ENCODE results near the gene FNBP1L.
"Not testable (repeated sequence)": the region's sequence is repeated elsewhere in the genome, so short reads cannot be mapped to it uniquely, and the experiment has no call there.

Gene FNBP1L

DNA sequence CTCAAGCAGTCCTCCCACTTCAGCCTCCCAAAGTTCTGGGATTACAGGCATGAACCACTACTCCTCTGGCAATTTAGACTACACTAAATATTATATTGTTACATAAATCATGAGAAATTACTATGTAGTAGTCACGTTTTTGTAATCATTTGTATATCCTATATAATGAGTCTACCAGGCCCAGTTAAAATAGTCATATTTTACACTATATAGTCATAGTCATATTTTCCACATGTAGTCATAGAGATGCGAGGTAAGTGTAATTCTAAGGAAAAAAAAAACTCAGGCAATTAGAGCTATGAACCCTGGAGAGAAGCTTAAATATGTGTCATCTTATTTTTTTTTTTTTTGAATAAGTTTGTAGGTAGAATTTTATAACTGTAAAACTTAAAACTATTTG is 90.0 kb downstream of the FNBP1L start:
- no peak for DNase-seq

DNA sequence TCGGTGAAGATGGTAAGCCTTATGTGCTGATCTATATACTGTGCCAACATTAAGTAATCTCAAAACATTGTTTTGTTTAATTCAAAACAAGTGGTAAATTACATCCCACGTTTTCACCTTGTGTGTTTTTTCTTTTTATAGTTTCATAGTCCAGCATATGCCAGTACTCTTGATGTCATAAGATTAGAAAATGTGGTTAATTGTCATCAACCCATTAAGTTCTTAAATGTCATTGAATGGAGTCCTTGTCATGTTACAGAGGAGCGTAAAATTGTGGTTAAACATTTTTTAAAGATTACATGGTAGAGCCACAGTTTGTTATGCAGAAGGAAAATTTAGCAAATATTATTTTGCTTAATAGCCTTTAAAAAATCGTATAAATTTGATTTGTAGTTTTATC is 93.1 kb downstream of the FNBP1L start:
- DNase-seq, result no peak

DNA sequence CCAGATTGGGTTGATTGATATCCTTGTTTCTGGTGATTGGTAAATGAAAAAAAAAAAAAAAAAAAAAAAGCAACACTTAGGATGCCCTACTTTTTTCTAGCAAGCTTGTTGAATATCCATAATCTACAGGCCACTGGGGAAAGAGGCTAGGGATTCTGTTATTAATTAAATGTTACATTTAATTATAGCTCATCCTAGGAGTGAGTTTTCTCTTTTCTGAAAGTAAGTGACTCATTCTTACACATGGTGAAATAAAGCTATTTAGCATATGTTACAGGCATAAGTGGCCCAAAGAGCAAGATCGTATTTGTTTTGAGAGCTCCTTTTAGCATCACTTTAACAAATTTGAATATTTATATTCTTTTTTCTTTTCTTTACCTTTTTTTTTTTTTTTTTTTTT is 94.5 kb downstream of the FNBP1L start:
- no peak for DNase-seq

DNA sequence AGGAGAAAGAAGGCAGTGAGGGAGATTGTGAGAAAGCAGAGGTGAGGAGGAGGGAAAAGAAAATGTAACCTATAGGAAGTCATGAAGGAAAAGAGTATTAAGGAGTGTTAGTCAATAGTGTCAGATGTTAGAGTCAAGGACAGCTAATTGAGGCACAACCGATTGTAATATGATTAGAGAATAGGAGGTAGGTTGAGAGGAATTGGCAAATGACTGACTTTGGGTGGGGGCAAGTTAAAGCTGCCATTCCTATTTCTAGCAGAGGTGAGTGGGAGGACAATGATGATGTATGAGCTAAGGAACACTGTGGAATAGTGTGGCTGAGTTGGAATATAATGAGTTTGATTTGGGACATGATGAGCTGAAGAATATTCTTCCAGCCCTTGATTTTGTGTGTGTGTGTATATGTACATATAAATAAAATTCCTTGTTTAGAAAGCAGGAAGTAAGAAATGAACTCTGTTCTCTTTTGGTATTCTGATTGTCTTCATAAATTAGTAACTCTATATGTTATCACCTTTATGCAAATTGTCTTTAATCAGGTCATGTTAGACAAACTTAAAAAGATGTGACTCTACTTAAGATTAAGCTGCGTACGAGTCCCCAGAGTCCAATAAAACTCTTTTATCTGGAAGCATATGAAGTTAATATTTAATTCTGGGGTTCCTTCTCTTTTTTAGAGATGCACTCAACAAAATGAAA is 98.4 kb downstream of the FNBP1L start:
- DNase-seq, result no peak

DNA sequence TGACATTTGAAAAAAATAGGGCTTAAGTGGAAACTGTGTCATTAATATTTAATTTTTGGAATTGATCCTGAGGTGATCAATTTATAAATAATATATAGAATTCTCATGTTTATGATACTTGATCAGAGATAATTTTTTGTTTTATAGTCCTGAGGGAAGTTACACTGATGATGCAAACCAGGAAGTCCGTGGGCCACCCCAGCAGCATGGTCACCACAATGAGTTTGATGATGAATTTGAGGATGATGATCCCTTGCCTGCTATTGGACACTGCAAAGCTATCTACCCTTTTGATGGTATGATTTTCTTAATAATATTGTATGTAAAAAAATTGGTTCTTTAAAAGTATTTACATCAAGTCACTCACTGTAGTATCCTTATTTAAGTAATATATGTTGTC is 101.2 kb downstream of the FNBP1L start:
- DNase-seq, result no peak

DNA sequence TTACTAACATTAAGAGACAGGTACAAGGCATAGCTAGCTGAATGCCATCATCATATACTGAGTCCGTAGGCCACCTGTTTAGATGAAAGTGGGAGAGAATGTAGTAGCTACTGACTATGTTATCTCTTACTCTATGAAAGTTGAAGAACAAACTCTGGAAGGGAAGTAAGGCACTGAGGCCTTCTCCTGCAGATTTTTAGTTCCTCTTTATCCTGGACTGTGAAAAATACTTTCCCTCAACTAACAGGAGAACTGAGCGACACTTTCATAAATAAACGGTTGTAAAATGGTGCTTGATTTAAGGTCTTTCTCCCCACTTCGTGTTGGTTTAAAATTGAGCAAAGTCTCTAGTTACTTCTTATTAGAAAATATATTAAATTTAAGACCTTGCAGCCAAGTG is 101.9 kb downstream of the FNBP1L start:
- no peak for DNase-seq

DNA sequence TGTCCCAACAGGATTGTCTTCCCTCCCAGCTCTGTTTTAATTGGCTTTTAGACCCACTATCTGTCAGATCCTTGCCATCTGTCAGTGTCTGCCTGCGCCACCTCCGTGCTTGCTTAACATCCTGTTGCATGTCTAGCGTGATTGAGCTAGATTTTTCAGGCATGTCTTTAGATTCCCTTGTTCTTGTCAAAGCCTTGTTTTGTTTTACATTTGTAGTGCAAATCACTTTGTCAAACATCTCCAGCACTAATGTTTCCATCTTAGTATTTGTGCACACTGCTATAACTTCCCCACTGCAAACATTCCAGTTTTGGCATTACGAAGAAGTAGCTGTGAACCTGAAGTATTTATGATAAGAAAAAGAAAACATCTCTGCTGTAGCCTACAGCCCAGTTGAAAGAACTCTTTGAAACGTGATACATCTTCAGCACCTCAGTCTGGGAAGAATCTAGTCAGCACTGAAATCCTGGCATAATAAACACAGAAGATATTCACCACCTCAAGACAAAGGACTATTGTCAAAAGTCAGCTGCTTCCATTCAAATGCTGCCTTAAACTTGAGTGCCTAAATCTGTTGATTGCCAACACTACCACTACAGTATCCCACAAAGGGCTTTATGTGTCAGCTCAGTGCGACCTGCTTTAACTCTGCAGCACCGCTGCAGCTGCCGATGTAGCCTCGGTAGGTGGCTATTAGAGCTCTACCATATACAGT is 105.0 kb downstream of the FNBP1L start:
- no peak for DNase-seq

- DNase-seq, result not testable (repeated sequence)
These were observed 106.1 kb downstream of the FNBP1L start for GRCh38 chr1:93553886-93554490.

GRCh38 chr1:93554883-93555872 is 107.3 kb downstream of the FNBP1L start:
- DNase-seq, result no peak

GRCh38 chr1:93556291-93556690 is 108.4 kb downstream of the FNBP1L start:
- peak; percentile 44 for DNase-seq

- no peak for DNase-seq
These were observed 111.1 kb downstream of the FNBP1L start for GRCh38 chr1:93559045-93559444.

GRCh38 chr1:93559695-93560094 is 111.8 kb downstream of the FNBP1L start:
- DNase-seq, result no peak

DNA sequence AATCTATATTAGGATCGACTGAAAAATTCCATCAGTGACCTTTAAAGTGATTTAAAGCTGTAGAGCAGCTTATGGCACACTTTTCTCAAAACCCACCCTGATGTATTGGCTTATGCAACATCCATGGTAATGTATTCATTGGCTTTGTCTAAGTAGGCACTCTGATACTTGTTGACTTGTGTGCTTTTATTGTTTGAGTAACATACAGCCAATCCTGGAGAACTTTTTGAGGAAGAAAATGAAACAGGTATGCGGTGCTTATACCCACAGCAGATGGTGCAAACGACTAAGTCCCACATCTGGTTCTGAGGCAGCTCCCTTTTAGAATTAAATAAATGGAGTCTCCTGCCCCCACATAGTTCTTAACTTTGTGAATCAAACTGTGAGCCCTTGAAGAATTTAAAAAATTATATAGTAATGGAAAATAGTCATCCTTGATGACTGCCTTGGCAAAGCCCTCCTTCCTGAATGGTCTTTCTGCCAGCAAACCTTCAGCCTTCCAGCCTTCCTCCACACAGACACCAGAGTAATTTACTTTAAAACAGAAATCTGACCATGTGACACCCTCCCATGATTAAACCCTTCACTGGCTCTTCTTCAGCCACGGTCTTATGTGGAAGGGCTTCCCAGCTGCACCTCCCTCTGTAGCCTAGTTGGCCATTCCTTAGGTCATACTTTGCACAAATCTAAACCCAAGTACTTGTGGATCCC is 117.7 kb downstream of the FNBP1L start:
- no peak for DNase-seq

- no peak for DNase-seq
These were observed 118.3 kb downstream of the FNBP1L start for GRCh38 chr1:93566227-93566626.

GRCh38 chr1:93567255-93567918 is 119.5 kb downstream of the FNBP1L start:
- no peak for DNase-seq

DNA sequence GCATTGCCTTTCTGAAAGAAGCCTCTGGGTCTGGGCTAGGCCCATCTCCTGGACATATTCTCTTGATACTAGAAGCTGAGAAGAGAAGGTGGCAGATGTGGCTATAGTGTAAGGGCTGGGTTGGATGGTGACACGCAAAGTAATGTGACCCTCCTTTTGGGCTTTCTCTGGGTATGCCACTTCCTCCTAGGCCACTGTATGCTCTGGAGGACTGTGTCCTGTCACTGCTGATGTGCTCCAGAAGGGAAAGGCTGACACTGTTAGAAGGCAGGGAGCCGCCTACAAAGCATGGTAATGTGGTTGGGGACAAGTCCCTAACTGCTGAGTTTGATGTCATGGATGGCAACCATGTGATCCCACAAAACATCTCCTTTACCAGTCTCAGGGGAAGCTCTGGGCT is 121.6 kb downstream of the FNBP1L start:
- DNase-seq, result no peak

DNA sequence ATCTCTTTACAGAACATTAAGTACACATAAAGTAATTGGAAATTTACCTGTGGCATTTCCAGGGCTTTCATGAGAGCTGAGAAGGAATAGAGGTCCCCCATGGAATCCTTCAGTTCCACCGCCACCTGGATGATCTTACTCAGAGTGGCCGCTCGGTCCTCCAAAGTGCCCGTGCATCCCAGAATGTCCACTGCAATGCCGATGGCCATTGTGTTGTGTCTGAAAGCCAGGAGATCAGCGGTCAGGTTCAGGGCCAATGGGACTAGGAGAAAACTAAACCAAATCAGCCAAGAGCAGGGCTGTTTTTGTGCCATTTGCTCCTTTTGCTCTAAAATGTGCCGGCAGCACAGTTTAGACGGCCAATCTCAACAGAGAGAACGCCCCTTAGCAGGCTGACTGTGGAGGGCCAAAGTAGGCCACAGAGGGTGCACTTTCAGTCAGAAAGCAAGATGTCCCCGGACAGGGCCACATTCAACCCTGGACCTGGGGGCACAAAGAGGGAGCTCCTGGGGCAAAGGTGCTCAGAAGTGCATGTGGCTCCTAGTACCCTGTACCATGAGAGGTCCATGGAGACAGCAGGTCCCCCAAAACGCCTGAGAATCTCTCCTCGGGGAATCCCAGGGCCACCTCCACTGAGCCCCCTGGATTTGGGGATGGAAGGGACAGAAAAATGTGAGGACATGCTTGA is 123.8 kb downstream of the FNBP1L start:
- no peak for DNase-seq

GRCh38 chr1:93573940-93574469 is 126.1 kb downstream of the FNBP1L start:
- no peak for DNase-seq

DNA sequence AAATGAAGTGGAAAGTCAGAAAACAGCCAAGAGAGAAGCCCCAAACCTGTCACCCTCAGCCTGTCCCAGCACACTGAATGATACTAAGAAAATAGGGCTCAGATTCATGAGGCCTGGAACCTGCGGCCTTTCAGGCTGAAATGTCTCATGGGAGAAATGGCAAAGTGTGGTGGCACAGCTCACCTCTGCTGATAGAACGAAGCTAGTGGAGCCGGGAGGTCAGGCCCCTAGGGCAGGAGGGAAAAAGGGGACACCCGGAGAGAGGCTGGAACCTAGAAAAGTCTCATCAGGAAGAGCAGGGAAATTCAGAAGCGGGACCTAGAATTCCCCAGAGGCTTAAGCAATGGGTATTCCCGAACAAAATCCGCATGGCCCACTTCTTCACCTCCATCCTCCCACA is 126.6 kb downstream of the FNBP1L start:
- no peak for DNase-seq

DNA sequence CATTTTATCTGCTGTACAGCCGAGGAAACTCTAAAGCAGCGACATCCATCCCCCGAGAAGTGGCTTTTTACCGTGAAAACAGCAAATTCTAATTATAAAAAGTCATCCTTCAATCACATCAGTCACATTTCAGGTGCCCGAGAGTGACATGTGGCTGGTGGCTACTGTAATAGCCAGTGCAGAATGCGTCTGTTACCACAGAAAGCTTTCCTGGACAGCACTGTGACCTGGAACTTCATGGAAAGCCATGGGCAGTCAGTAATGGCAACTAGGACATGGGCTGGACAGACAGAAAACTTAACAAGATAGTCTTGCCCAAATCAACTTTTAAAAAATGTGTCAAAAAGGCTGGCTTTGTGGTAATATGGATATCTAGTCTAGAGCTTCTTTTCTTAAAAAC is 127.1 kb downstream of the FNBP1L start:
- no peak for DNase-seq

All from NCI-H510A (cell line).